HG02973 (cell line): Measurements from ENCODE around the gene DYNC2H1.
"Not testable (repeated sequence)": the region's sequence is repeated elsewhere in the genome, so short reads cannot be mapped to it uniquely, and the experiment has no call there.

Source experiments
- ATAC-seq: cut with Tn5 transposase; IDR thresholded peaks from one replicate; pipeline ENCODE4 v1.9.1; 2021; ENCODE audit warnings: moderate library complexity; ENCODE audit not compliant: unreplicated experiment

The DYNC2H1 gene

DNA sequence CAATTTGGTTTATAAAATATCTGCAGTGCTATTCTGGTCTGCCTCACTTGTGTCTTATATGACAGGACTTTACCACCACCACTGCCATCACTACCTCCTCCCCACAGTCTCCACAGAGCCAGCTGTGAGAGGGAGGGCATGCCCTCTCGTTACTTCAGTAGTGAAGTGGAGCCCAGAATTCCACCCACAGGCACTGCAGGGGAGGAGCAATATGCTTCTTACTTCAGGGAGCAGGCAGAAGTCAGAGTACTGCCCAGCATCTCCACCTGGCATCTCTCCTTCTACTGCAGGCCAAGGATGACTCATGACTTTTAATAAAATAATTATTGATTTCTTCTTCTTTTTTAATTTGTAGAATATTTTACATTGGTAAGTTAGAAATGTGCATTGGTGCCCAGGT lies 255.5 kb downstream of the DYNC2H1 start:
- ATAC-seq = no peak

DNA sequence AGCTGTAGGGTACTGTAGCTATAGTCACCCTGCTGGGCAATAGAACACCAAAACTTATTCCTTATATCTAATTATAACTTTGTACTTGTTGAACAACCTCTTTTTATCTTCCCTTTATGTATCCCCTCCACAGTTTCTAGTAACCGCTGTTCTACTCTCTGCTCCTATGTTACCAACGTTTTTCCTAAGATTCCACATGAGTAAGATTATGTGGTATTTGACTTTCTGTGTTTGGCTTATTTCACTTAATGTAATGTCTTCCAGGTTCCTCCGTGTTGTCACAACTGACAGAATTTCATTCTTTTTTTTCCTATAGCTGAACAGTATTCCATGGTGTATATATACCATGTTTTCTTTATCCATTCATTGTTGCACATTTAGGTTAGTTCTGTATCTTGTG lies 258.4 kb downstream of the DYNC2H1 start:
- ATAC-seq = no peak

DNA sequence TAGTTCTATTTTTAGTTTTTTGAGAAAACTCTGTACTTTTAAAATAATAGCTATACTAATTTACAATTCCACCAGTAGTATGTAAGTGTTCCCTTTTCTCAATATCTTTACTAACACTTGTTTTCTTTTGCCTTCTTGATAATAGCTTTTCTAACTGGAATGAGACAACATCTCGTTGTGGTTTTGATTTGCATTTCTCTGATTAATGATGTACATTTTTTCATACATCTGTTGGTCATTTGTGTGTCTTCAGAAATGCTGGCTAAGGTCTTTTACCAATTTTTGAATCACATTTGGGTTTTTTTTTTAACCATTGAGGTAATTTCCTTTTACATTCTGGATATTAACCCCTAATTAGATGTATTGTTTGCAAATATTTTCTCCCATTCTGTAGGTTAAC lies 258.9 kb downstream of the DYNC2H1 start:
- ATAC-seq = no peak

DNA sequence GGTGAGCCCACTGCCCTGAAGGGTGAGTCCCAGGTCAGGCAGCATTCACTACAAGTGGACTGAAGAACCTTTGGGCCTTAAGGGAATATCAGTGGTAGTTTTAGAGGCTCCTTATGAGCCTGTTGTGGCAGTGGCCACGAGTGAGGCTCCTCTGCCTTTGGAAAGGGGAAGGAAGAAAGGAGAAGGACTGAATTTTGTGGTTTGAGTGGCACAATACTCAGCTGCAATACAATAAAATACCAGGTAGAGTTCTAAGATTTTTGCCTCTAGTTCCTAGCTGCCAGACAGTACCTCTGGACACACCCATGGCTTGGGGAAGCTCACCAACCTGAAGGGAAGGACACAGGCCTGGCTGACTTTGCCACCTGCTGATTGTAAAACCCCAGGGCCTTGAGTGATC lies 260.9 kb downstream of the DYNC2H1 start:
- no peak for ATAC-seq

DNA sequence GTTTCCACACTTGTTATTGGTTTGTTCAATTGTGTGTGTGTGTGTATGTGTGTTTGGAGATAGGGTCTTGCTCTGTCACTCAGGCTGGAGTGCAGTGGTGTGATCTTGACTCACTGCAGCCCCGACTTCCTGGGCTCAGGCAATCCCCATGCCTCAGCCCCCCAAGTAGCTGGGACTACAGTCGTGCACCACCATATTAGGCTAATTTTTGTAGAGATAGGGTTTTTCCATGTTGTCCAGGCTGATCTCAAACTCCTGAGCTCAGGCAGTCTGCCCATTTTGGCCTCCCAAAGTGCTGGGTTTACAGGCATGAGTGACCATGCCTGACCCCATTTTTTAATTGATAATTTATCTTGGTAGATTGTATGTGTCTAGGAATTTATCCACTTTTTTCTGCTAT lies 263.7 kb downstream of the DYNC2H1 start:
- no peak for ATAC-seq

DNA sequence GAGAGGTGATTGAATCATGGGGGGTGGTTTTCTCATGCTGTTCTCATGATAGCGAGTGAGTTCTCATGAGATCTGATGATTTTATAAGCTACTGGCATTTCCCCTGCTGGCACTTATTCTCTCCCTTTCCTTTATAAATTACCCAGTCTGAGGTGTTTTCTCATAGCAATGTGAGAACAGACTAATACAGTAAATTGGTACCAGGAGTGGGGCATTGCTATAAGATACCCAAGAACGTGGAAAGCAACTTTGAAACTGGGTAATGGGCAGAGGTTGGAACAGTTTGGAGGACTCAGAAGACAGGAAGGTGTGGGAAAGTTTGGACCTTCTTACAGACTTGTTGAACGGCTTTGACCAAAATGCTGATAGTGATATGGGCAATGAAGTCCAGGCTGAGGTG lies 265.0 kb downstream of the DYNC2H1 start:
- not testable (repeated sequence) for ATAC-seq

DNA sequence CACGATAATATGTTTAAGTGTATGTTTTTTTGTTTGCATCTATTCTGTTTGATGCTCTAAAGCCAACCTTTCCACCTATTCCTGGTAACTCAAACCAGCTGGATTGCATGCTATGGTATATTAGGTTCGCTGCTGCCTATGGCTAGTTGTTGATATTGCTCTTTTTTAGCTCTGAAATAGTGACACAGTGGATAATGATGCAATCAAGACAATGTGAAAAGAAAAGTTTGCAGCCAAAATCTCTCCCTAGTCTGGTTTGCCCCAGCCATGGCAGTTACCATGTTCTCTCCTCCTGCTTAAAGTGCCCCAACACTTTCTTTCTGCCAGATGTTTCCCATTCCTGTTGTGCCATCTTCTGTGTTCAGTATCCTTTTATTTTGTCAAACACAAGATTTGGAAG lies 269.7 kb downstream of the DYNC2H1 start:
- no peak for ATAC-seq

DNA sequence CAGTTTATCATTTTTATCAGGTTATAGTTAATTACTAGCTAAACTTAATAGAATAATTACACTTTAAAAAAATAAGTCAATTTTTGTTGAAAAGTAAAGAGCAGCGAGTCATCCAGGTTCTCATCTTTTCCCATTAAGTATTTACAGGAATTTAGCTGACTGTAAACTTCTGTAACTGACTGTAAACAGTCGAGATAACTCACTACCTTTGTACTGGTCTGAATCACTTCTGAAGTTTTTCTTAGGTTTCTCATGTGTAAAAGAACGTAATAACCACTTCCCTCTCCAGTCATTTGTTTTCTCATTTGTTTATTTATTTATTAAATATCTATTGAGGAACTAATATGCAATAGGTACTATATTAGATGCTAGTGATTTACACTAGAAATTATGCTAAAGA lies 270.8 kb downstream of the DYNC2H1 start:
- ATAC-seq = no peak

DNA sequence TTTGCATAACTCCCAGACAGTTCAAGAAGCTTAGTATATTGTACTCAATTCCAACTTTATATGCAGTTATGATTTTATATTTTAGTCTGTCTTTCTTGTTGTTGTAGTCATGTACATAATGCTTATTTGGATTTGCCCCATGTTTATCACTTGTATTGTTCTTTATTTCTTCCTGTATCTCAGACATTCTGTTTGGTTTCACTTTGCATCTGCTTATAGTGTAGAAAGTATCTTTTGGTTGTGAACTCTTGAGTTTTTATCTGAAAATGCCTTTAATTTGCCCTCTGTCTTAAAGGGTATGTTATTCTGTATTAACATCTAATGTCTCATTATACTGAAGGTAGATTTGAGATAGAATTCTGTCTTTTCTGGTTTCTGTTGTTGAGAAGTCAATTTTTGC lies 275.4 kb downstream of the DYNC2H1 start:
- ATAC-seq = no peak

DNA sequence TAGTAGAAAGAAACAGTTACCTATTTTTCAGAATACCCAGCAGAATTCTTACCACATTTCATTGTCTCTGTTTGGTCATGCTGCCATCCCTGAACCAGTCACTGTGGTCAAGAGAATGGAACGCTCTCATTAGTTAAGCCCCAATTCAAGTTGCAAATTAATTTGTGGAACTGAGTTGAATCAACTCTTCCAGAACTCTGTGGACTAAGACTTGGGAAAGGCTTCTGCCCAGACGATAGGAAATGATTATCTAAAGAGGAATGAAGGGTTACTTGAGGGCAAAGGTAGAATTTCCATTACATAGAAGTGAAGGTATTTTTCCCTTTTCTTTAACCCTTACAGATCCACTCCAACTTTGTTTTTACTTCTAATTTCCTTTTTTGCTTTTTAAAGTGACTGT lies 286.4 kb downstream of the DYNC2H1 start:
- ATAC-seq = no peak

DNA sequence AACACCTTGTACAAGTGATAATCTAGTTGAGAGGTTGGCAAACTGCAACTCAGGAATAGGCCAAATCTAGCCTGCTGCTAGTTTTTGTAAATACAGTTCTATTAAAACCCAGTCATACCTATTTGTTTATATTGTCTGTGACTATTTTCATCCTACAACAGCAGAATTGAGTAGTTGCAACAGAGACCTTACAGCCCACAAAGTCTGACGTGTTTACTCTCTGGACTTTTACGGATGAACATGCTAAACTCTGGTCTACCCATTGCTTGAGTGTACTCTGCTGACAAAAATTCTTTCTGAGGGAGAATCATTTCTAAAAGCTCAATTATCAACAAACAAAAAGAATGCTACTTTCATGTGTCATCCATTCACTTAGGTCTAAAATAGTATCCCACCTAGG lies 287.0 kb downstream of the DYNC2H1 start:
- ATAC-seq = no peak

DNA sequence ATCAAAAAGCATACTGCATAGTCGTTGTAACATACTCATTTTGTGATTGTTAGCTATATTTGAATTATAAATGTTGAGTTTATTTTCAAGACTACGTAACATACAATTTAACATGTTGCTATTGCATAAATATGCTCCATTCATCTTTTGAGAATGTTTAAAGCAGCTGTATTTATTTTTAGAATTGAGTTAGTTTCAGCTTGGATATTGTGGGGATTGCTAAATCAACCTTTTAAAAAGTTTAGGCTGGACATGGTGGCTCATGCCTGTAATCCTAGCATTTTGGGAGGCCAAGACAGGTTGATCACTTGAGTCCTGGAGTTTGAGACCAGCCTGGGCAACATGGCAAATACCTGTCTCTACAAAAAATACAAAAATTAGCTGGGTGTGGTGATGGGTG lies 288.1 kb downstream of the DYNC2H1 start:
- ATAC-seq = no peak

DNA sequence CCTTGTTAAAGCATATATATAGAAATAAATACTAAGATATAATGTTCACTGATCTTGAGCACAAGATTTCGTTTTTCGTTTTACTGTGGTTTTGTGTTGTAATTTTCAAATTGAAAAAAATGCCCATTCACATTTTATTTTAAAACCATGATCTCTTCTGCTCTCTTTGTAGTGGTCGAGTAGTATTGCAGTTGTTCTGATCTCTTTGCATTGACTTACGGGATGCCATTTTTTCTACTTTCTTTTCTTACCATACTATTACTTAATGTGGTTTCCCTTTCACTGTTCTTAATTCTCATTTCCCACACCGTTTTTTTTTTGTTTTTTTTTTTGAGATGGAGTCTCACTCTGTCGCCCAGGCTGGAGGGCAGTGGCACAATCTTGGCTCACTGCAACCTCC lies 289.6 kb downstream of the DYNC2H1 start:
- ATAC-seq = no peak

DNA sequence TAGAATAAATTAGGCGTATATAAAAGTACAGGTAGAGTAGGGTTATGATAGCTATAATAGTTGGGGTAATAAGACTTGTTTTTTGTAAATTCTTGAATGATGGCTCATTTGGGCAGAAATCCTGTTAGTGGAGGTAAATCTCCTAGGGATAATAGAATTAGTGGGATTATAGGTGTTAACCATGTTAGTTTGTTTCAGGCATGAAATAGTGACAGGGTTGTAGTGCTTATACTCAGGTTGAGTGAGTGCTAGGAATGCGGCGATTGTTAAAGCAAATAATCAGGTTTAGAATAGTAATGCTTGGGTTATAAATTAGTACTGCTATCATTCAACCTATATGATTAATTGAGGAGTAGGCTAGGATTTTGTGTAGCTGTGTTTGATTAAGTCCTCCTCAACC lies 297.1 kb downstream of the DYNC2H1 start:
- ATAC-seq = no peak

DNA sequence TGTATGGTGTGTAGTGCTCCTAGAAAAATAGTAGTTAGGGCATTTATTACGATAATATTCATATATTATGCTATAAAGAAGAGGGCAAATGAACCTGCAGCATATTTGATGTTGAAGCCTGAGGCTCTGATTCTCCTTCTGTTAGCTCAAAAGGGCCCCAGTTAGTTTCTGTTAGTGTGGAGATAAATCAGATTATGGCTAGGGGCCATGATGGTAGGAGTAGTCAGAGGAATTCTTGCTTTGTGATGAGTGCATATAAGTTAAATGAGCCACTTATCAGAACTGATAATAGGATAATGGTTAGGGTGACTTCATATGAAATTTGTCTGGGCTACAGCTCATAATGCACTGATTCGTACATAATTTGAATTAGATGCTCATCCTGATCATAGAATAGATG lies 298.4 kb downstream of the DYNC2H1 start:
- ATAC-seq = no peak

DNA sequence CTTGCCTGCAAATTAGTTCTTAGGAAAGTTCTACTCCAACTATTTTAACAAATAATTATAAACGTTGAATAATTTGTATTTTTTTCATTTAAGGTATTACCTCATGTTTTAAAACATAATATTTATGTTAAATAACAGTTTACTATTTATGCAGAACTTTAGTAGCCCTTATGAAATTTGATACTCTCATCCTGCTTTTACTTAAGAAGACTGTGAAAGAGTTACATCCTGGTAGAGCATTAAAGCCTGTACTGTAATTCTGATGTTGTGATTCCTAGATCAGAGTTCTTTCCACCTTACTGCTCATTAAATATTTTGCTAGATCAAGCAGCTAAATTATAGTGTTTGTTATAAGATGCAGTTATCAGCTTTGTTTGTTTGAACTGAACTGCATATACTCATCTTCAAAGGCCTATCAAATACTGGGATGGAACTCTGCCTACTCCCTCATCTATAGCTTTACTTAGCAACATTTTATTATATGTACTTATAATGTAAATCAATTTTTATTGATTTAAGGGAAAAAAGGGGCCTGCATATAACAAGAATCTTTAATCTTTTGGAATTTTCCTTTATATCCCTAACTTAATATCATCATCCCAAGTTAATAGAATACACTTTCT lies 304.2 kb downstream of the DYNC2H1 start:
- ATAC-seq = no peak

DNA sequence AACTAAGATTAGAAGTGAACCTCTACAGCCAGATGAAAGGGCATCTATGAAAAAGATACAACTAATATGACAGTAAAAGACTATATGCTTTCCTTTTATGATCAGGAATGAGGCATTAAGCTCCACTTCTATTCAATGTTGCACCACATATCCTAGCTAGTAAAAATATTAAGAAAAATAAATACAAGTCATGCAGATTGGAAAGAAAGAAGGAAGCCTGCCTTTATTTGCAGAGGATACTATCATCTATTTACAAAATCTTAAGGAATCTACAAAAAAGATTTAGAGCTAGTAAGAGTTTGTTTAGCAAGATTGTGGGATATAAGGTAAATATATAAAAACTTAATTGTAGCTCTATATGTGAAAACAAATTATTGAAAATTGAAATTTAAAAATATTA lies 308.8 kb downstream of the DYNC2H1 start:
- no peak for ATAC-seq

DNA sequence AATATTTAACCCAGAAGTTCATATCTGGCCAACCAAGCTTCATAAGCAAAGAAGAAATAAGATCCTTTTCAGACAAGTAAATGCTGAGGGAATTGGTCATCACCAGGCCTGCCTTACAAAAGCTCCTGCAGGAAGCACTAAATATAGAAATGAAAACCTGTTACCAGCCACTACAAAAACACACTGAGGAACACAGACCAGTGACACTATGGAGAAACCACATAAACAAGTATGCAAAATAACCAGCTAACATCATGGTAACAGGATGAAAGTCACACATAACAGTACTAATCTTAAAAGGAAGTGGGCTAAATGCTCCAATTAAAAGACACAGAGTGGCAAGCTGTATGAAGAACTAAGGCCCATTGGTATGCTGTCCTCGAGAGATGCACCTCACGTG lies 311.4 kb downstream of the DYNC2H1 start:
- no peak for ATAC-seq

DNA sequence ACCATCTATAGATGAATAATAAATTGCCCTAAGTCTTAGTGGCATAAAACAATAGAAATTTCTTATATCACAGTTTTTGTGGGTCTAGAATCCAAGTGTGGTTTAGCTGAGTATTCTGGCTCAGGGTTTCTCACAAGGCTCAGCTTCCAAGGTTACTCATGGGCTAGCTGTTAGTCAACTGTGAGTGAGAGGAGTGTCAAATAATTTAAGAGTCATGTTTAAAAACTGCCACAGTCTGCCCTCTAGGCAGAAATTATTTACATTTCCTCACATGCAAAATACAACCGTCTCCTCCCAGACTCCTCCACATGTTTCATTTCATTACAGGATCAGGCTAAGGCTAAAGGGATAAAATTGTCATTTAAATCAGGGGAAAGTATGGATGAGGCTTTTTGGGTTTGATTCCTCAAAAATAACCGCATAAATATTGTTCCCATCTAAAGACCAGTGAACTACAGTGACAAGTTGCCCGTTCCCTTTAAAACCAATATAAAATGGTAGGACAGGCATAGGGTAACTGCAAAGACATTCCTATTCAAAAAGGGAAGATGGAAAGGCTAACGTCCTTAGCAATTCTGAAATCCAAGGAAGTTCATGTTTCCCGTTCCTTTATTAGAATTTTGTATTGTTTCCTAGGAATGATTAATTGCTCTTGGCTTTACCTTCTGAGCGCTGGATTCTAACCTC lies 324.3 kb downstream of the DYNC2H1 start:
- no peak for ATAC-seq

DNA sequence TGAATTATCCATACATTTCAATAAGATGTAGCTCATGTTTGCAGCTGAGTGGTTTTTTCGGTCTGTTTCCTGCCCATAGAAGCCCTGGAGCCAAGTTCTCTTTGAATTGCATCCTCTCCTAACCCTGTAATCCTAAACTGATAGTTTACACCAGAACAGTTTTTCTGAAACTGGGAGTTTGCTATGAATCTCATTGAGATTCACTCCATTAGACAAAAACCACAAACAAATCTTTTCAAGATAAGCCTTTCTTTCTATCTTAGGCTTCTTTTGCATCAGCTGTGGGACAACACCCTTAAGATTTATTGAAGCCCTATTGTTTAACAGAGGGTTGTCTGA lies 324.8 kb downstream of the DYNC2H1 start:
- ATAC-seq = no peak

DNA sequence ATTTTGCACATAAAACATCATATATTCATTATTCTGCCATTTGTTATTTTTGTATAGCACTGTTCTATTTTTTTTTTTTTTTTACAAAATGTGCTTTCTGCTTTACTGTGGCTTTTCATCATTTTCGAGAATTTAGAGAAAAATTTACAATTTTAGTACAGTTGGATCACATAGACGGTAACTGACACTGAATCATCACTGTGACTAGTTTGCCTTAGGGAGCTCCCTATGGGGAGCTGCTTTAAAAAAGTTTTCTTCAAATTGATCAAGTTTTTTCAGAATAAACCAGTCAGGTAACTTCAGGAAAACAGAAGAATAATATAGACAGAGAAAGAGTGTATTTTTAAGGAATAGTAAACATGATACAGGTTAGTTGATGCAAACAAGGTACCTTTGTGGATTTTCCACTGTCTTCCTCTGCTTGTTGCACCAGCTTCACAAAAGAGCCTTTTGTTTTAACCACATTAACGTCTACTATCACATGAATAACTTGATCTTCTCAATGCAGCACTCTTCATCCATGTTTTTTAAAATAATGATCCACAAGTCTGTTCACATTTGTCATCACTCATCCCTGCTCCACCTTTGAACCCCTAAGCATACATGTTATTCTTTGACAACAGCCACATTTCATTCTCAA lies 327.0 kb downstream of the DYNC2H1 start:
- ATAC-seq = no peak

DNA sequence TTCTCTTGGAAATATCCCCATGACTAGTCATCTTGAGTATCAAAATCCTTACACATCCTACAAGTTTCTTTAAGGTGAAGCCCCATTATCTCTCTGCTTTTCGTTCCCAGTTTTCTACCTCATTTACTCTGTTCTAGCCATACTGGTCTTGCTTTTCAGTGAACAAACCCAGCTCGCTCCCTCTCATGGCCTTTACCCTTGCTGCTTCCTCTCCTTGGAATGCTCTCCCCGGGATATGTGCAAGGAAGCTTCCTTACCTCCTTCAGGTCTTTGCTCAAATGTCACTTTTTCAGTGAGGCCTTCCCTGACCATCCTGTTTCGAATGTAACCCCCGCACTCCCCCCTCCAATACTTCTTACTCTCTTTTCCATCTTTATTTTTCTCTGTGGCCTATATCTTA lies 331.8 kb downstream of the DYNC2H1 start:
- no peak for ATAC-seq

DNA sequence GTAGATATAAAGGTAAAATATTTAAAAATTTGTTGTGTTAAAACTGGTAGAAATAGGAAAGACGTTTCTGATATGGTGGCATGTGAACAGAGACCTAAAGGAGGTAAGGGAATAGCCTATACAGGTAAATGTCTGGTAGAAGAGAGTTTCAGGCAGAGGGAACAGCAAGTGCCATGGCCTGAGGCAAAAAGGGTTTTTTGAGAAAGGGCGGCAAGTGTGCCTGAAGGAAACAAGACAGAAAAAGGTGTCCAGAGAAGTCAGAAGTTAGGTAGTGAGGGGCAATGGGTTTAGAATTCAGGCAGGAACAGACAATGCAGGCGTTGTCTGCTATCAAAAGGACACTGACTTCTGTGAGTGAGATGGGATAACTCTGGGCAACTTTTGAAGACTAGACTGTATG lies 339.7 kb downstream of the DYNC2H1 start:
- no peak for ATAC-seq
